Testis (tissue), 2 donors: ENCODE results near the gene PIM2.

Source experiments
- CTCF ChIP-seq, 3 experiments: fragments of 450-650 bp in 2 of 3; fragments of 200-600 bp in 1 of 3; sonication (generic) in 1 of 3; IDR thresholded peaks; one replicate each; pipeline ENCODE4 v1.5.1; 2016 to 2019; ENCODE audit warnings: antibody characterized with exemption in 3 of 3, mild to moderate bottlenecking in 2 of 3, moderate library complexity in 1 of 3
- POLR2A ChIP-seq: fragments of 450-650 bp; IDR thresholded peaks from one replicate; pipeline ENCODE4 v1.6.1; 2017; ENCODE audit warnings: antibody characterized with exemption, mild to moderate bottlenecking, moderate library complexity

GRCh38 chrX:48890296-48890925, 28.4 kb downstream of the PIM2 start:
- TF ChIP-seq POLR2A (no peak), CTCF (IDR thresholded peaks at IDR 0.05) (no peak)
